Lower leg skin (tissue), 4 donors: ENCODE data around the gene FZD2. TPM values are rescaled to one million over a fixed set of nuclear protein-coding genes. Genes with fewer than 3 reads are reported as not detected.
"Not testable (repeated sequence)": the region's sequence is repeated elsewhere in the genome, so short reads cannot be mapped to it uniquely, and the experiment has no call there.

Experiments used
- DNase-seq, 2 donors: peaks; one replicate each; pipeline ENCODE4 v3.0.0-alpha.2; 2019; ENCODE audit warnings: low spot score in 2 of 2
- H3K4me3 ChIP-seq: fragments of 200-600 bp; sonication (generic); 2 replicates; pipeline ENCODE4 v1.5.1; 2017; ENCODE audit warnings: mild to moderate bottlenecking, low read depth; ENCODE audit not compliant: poor library complexity, severe bottlenecking
- POLR2A ChIP-seq, 2 donors: fragments of 450-650 bp; IDR thresholded peaks; one replicate each; pipeline ENCODE4 v1.6.1; 2016 to 2017; ENCODE audit warnings: antibody characterized with exemption in 2 of 2, mild to moderate bottlenecking in 1 of 2, moderate library complexity in 1 of 2
- WGBS, 2 donors: methylation state at CpG; one replicate each; pipeline ENCODE4 v1.1.5; 2018; 5-methylcytosine and 5-hydroxymethylcytosine counted together
- intact Hi-C: fragments of 100-400 bp; cut with DNase I; formaldehyde crosslinking; loops from one replicate; pipeline ENCODE4 v1.15.0; 2023; ENCODE audit warnings: low total_unique reads
- total RNA-seq, 4 donors: library from RNA; depleted of rRNA; stranded (reverse); fragments of >200 nt; gene quantifications; one replicate each; pipeline ENCODE4 v1.1.0, GENCODE V29; 2016
- TF ChIP-seq, protein P1 (sequence below), 3 donors: fragments of 450-650 bp; IDR thresholded peaks; one replicate each; pipeline ENCODE4 v1.5.1; 2016; ENCODE audit warnings: antibody characterized with exemption in 3 of 3, mild to moderate bottlenecking in 3 of 3, moderate library complexity in 2 of 3

FZD2 gene
- total RNA-seq: 1 to 10 TPM in 2 of 4 donors, under 1 TPM in 2; 0.49 to 1.8 (median 0.89) TPM

DNA sequence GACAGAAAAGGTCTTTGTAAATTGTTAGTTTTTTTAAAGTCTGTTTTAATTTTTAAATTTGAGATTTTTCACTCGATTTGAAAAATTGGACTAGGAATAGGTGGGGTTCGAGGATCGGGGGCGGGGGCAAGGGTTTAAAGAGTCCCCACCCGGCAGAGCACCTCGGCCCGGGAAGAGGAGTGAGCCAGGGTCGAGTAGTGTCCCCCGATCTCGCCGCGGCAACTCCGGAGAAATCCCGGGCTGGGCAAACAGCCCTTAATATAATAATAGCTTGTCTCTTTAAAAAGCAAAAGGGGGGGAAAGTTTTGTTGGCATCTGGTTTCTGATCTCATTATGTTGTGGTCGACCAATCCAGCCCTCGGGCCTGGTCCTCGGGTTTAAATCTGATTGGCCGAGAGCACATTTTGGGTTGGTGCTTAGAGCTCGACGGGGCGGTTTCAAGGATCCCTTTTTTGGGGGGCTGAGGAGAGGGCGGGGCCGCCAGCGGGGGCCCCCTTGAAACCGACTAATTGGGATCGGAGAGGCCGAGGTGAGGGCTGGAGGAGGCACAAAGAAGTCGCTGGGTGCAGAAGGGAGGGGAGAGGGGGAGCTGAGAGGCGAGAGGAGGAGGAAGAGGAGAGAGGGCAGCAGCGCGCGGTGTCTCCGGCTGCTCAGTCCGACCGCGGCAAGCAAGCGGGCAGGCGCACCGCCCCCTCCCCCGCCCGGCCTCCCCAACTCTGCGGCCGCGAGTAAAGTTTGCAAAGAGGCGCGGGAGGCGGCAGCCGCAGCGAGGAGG, at the start of gene FZD2:
Gene FZD2 (plus strand): TSS at position 653 of the 775 bp plus-strand sequence. CDS start 205 bp downstream, outside the sequence.
- intact Hi-C loops: no loop called here
- WGBS, 2 donors: 0 to 1% methylated on average over 38 to 48 of the region's 49 CpGs
- peak within 1 kb of the TSS; percentile 32 for H3K4me3 ChIP-seq
- TF ChIP-seq POLR2A (IDR thresholded peaks at IDR 0.05): no peak
- TF ChIP-seq, protein P1, sequence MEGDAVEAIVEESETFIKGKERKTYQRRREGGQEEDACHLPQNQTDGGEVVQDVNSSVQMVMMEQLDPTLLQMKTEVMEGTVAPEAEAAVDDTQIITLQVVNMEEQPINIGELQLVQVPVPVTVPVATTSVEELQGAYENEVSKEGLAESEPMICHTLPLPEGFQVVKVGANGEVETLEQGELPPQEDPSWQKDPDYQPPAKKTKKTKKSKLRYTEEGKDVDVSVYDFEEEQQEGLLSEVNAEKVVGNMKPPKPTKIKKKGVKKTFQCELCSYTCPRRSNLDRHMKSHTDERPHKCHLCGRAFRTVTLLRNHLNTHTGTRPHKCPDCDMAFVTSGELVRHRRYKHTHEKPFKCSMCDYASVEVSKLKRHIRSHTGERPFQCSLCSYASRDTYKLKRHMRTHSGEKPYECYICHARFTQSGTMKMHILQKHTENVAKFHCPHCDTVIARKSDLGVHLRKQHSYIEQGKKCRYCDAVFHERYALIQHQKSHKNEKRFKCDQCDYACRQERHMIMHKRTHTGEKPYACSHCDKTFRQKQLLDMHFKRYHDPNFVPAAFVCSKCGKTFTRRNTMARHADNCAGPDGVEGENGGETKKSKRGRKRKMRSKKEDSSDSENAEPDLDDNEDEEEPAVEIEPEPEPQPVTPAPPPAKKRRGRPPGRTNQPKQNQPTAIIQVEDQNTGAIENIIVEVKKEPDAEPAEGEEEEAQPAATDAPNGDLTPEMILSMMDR (IDR thresholded peaks at IDR 0.05): no peak
- peak; percentile 79 to 93 for DNase-seq

DNA sequence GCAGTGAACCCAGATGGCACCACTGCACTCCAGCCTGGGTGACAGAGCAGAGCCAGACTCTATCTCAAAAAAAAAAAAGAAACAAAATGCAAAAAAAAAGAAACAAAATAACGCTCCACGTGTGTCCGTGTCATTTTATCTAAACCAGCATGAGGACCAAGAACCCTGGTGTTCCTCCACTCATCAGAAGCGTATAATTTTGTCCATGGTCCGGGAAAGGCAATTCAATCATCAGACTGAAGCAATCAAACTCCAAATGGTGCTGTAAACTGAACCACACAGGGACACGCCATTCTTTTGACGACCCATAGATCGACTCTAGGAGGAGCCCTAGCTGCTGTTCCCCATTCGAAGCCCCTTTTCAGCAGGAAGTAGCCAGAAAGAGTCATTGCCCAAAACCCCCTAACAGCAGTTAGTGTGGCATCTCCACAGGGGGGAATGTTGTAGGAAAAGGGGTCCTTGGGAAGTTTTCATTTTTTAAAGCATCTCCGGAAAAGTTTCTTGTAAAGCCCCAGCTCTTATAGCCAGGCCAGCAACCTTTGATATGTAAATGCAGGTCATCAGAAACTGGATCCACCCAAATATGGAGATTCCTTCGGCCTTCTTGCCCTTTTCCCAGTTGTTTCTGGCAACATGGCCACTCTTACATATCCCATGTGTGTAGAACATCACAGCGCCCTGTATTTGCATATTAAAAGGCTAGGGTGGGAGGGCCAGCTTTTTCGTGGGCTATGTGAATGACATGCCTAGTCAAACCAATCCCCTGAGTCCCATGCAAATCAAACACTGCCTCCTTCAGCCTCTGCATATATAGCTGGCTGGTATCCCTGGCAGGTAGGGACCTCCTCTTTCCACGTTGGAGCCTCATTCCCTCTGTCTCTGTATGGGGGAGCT, 45.8 kb upstream of the FZD2 start:
- 46 to 48% methylated on average over 14 of the region's 14 CpGs for WGBS, 2 donors
- DNase-seq, H3K4me3 ChIP-seq, intact Hi-C loops: not testable (repeated sequence)

DNA sequence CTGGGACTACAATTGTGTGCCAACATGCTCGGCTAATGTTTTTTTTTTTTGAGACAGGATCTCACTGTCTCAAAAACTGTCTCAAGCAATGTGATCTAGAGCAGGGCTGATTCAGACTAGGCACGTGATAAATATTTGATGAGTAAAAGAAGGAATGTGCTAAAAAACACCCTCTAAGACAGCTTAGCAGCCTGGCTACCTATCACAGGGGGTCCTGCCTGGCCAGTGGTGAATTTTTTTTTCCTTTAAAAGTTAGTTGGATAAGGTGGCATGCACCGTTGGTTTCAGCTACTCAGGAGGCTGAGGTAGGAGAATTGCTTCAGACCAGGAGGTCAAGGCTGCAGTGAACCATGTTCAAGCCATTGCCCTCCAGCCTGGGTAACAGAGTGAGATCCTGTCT, 39.3 kb upstream of the FZD2 start:
- intact Hi-C loops: no loop called here

DNA sequence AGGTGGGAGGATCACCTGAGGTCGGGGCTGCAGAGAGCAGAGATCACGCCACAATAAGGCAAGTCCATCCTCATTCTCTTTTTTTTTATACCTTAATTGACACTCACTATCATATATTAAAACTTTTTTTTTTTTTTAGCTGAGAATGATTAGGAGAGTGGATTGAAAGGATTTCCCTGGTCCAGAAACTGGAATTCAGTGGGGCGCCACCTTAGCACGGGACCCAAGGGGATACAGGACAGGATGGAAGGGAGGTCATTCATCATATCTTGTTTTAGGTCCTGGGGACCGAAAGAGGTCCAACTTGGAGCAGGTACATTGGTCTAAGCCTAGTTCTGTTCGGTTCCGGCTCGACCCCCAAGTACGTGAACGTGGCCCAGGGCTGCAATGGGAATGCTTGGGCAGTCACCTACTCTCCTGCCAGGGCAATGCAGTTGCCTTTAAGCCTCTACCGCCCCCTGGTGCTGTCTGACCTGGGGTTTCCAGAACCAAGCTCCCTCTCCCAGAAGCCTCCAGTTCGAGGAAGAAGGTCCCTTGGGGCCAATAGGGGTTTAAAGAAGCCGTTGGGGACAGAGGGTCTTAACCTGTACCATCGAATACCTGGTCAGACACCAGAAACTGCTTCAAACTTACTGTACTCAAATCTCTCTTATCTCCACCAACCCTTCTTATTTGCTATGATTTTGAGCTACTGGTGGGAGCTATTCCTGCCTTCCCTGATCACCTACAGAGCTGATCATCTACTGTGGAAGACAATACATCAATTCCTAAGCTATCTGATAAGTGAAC, 34.2 kb upstream of the FZD2 start:
- intact Hi-C loops: no loop called here
- 55 to 61% methylated on average over 14 of the region's 14 CpGs for WGBS, 2 donors
- H3K4me3 ChIP-seq: no peak overlapping the region
- DNase-seq: peak in 1 of 2 donors; percentile 31
- TF ChIP-seq, protein P1 (IDR thresholded peaks at IDR 0.05): no peak
- no peak for TF ChIP-seq POLR2A (IDR thresholded peaks at IDR 0.05)

More for the DNA sequence above, 39.3 kb upstream of the FZD2 start:
- no peak for DNase-seq
- TF ChIP-seq, protein P1 (IDR thresholded peaks at IDR 0.05): no peak
- no peak for TF ChIP-seq POLR2A (IDR thresholded peaks at IDR 0.05)
- WGBS, 2 donors: 54 to 63% methylated on average over 3 of the region's 3 CpGs
- no peak overlapping the region for H3K4me3 ChIP-seq

DNA sequence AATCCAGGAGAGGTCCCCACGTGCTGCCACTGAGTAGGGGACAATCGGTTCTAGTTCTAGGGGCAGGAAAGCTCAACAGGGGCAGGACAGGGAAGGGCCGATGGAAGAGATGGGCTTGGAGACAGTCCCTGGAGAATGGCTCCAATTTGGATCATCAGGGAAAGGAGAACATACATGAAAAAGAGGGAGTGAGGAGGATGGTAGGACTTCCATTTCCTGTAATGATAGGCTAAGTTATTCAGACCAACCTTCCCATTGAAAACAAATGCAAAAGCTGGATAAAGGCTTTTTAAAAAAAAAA, 33.7 kb upstream of the FZD2 start:
- whole genome bisulfite sequencing, 2 donors: 63 to 65% methylated on average over 3 of the region's 3 CpGs
- H3K4me3 ChIP-seq: no peak overlapping the region
- intact Hi-C loops: no loop called here
- TF ChIP-seq, protein P1 (IDR thresholded peaks at IDR 0.05): no peak
- no peak for TF ChIP-seq POLR2A (IDR thresholded peaks at IDR 0.05)
- DNase-seq: no peak
